ENCODE results near the gene PPIE. TPM values are rescaled to one million over a fixed set of nuclear protein-coding genes. Genes with fewer than 3 reads are reported as not detected.
"Not testable (repeated sequence)": the region's sequence is repeated elsewhere in the genome, so short reads cannot be mapped to it uniquely, and the experiment has no call there.

PPIE gene
- total and polyA plus RNA-seq, 2 of the 4 experiments (the other 2 are of a cell fraction), result 40.9 to 68.1 TPM

DNA sequence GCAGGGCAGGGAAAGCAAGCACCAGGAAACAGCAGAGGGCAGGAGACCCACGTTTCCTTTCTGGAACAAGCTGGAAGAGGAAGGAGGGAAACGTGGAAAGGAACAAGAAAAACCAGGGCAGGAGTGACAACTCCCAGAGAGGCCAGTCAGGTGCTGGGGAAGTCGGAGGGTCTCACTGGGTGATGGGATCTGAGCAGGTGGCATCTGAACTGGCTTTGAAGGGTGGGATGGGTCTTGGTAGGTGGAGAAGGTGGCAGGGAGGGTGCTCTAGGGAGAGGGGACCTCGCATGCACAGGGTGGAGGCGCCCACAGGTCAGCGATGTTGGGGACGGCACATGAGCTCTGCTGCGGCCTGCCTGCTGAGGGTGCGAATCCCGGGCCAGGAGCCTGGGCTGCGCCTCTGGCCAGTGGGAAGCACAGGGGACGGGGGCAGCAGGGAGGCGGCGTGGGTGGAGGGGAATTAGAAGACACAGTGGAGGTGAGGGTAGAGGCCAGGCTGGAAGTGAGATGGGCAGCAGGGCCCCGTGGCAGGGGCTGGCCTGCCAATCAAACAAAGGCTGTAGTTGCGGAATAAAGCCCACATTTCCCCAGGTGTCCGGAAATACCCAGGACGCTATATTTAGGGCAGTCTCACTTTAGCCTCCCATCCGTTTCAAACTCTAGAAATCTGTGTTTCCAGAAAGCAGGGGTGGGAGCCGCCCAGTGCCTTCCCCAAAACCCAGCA is 37.2 kb downstream of the PPIE start:
- POLR2A ChIA-PET (ENCODE audit: unreplicated experiment); H4K91ac ChIP-seq (ENCODE audit: insufficient read depth, low read depth, low read length); H3K4me1 ChIP-seq (ENCODE audit: control insufficient read depth, insufficient read depth, low read length); H2BK15ac ChIP-seq (ENCODE audit: low read depth, low read length); H3K36me3 ChIP-seq (ENCODE audit: control insufficient read depth, insufficient read depth, low read length); H4K5ac ChIP-seq (ENCODE audit: low read depth, low read length); H3K14ac ChIP-seq (replicated peaks; ENCODE audit: low read depth, low read length); H3K4me3 ChIP-seq (ENCODE audit: insufficient read depth, low read depth, low read length); H4K8ac ChIP-seq (ENCODE audit: low read depth in 2 of 2, low read length in 2 of 2); H2AK5ac ChIP-seq (ENCODE audit: low read depth, low read length); intact Hi-C loops (cut with micrococcal nuclease); CTCF ChIA-PET; in situ Hi-C loops (cut with MboI; ENCODE audit: low sequenced_read_pairs); ATAC-seq (ENCODE audit: low read depth); DNase-seq; H3K4ac ChIP-seq (ENCODE audit: low read depth, low read length); H3K9ac ChIP-seq (ENCODE audit: low read depth, low read length); H3K56ac ChIP-seq (ENCODE audit: extremely low read depth, insufficient read depth, low read length); H3K9me3 ChIP-seq (ENCODE audit: control insufficient read depth, insufficient read depth, low read length); H2BK5ac ChIP-seq (ENCODE audit: low read depth, low read length, poor library complexity, severe bottlenecking); H3K23ac ChIP-seq (ENCODE audit: low read depth, low read length); H2AFZ ChIP-seq (replicated peaks; ENCODE audit: low read length, poor library complexity); H2AK9ac ChIP-seq (replicated peaks; ENCODE audit: low read depth, low read length, poor library complexity); H3K27ac ChIP-seq (ENCODE audit: insufficient read depth, low read length); H3K18ac ChIP-seq (ENCODE audit: low read depth, low read length); BruUV-seq (replicated peaks); H3K9me1 ChIP-seq (ENCODE audit: insufficient read depth, low read length); dilution Hi-C loops (cut with HindIII; ENCODE audit: low sequenced_read_pairs, unreplicated experiment); H3K79me1 ChIP-seq (ENCODE audit: low read depth in 1 of 2, low read length in 2 of 2); H4K20me1 ChIP-seq (ENCODE audit: insufficient read depth, low read length); H3K4me2 ChIP-seq (ENCODE audit: low read depth, low read length); H2BK120ac ChIP-seq (ENCODE audit: low read depth, low read length); H2BK20ac ChIP-seq (ENCODE audit: low read depth, low read length): not testable (repeated sequence)
- H3K27me3 ChIP-seq (ENCODE audit: control insufficient read depth, insufficient read depth, low read length), result peaks cover 22% of the 10 kb centered on the region
- WGBS, 2 experiments (ENCODE audit: extremely low coverage in 2 of 2, insufficient read length in 1 of 2), result no CpG with 5 or more reads among the region's 20 CpGs

Data from IMR-90 (cell line).